ENCODE data around the gene GFRA1.

Gene GFRA1

DNA sequence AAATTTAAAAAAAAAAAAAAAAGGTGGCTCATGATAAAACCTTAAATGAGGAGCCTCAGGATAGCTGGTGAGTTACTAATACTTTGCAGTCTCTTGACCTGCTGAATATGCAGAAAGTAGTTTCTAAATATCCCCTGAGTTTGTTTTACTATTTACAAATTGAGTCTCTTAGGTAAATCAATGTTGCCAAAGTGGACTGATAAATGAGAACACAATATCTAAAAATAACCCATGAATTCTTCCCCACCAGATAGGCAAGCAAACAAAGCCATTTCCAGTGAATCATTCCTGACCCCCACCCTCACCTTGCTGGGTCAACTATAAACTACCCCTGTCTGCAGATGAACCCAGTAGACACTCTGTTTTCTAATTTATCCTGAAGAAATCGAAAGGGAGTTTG, 78.9 kb downstream of the GFRA1 start:
- no peaks in the 10 kb centered on the region for H3K27me3 ChIP-seq (ENCODE audit: control insufficient read depth, insufficient read depth, low read length)
- H3K36me3 ChIP-seq (ENCODE audit: control insufficient read depth, insufficient read depth, low read length) = no peaks in the 10 kb centered on the region
- no peak overlapping the region for H3K4me2 ChIP-seq (ENCODE audit: low read length)
- H3K27ac ChIP-seq = no peak overlapping the region
- TF ChIP-seq, protein P1, sequence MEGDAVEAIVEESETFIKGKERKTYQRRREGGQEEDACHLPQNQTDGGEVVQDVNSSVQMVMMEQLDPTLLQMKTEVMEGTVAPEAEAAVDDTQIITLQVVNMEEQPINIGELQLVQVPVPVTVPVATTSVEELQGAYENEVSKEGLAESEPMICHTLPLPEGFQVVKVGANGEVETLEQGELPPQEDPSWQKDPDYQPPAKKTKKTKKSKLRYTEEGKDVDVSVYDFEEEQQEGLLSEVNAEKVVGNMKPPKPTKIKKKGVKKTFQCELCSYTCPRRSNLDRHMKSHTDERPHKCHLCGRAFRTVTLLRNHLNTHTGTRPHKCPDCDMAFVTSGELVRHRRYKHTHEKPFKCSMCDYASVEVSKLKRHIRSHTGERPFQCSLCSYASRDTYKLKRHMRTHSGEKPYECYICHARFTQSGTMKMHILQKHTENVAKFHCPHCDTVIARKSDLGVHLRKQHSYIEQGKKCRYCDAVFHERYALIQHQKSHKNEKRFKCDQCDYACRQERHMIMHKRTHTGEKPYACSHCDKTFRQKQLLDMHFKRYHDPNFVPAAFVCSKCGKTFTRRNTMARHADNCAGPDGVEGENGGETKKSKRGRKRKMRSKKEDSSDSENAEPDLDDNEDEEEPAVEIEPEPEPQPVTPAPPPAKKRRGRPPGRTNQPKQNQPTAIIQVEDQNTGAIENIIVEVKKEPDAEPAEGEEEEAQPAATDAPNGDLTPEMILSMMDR (IDR thresholded peaks at IDR 0.05) = no peak
- no peak overlapping the region for H3K4me3 ChIP-seq (ENCODE audit: low read depth, low read length)
- no peak overlapping the region for H3K9ac ChIP-seq
- no peaks in the 10 kb centered on the region for H3K9me3 ChIP-seq (ENCODE audit: control insufficient read depth, low read length)
- H3K79me2 ChIP-seq = no peaks in the 10 kb centered on the region
- H3K4me1 ChIP-seq = no peaks in the 10 kb centered on the region
- H2AFZ ChIP-seq = no peak overlapping the region

DNA sequence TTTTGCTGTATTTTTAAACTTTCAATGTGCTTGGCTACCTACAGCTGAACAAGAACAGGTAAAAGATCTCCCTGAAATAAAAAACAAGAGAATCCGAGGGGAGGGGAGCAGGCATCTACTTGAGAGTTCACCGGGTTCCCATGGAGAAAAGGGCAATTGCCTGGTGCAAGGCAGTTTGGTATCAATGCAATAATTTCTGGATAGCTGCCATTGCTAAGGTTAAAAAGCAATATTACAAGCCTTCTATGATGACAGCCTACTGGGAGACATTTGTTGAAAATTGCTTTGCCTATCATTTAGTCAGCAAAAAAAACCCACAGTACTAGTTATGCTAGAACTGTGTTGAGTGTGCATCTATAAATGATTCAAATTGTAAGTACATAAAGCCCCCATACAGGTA, 82.1 kb downstream of the GFRA1 start:
- H3K4me3 ChIP-seq (ENCODE audit: low read depth, low read length) = no peak overlapping the region
- H3K27ac ChIP-seq = no peak overlapping the region
- TF ChIP-seq, protein P1 (IDR thresholded peaks at IDR 0.05) = no peak
- H3K9me3 ChIP-seq (ENCODE audit: control insufficient read depth, low read length) = no peaks in the 10 kb centered on the region
- H2AFZ ChIP-seq = no peak overlapping the region
- no peaks in the 10 kb centered on the region for H3K36me3 ChIP-seq (ENCODE audit: control insufficient read depth, insufficient read depth, low read length)
- H3K79me2 ChIP-seq = no peaks in the 10 kb centered on the region
- H3K4me2 ChIP-seq (ENCODE audit: low read length) = no peak overlapping the region
- no peak overlapping the region for H3K9ac ChIP-seq
- no peaks in the 10 kb centered on the region for H3K4me1 ChIP-seq
- no peaks in the 10 kb centered on the region for H3K27me3 ChIP-seq (ENCODE audit: control insufficient read depth, insufficient read depth, low read length)

DNA sequence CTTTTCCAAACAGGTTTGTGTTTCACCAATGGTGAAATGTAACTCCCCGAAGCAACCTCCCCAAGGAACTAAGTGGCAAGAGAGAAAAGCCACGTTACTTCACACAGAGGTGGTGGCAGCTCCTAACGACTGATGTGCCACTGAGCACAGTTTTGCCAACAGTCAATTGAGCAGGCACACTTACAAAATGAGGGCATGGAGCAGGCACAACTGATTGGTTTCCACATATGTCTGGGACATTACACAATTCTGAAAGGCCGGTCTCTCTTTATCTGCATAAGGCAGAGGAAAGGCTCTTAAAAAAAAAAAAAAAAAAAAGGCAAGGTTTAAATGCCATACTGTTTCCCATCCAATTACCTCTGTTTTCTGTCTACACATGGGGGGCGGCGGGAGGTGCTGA, 86.7 kb downstream of the GFRA1 start:
- no peak overlapping the region for H3K27ac ChIP-seq
- H3K4me2 ChIP-seq (ENCODE audit: low read length) = no peak overlapping the region
- TF ChIP-seq, protein P1 (IDR thresholded peaks at IDR 0.05) = no peak
- no peaks in the 10 kb centered on the region for H3K27me3 ChIP-seq (ENCODE audit: control insufficient read depth, insufficient read depth, low read length)
- H3K4me3 ChIP-seq (ENCODE audit: low read depth, low read length) = no peak overlapping the region
- H3K9ac ChIP-seq = no peak overlapping the region
- H3K36me3 ChIP-seq (ENCODE audit: control insufficient read depth, insufficient read depth, low read length) = no peaks in the 10 kb centered on the region
- H2AFZ ChIP-seq = no peak overlapping the region
- H3K9me3 ChIP-seq (ENCODE audit: control insufficient read depth, low read length) = no peaks in the 10 kb centered on the region
- no peaks in the 10 kb centered on the region for H3K4me1 ChIP-seq
- H3K79me2 ChIP-seq = no peaks in the 10 kb centered on the region

DNA sequence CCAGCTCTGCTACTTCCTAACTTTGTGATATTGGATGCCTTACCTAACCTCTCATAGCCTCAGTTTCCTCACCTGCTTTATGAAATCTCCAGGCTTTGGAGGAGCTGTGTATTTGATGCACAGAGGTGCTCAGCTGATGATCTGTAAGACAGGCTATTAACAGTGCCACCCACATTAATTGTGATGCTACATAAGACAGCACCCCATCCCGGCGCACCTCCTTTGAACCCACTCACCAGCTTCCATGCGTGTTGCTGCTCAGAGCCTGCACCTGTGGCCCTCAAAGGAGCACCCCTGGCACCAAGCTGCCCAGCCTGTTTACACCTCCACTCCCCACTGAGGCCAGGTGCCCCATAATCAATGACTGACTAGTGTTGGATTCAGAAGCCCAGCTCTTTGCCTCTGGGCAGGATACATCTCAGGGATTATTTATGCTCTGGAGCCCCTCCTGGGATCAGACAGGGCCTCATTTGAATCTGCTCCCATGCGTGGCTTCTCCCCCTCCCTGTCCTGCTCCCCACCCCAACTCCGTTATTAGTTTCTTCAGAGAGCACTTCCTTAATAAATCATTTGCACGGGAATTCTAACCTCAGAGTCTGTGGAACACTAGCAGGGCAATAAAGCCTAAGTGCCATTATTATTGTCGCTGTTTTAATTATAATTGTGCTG, 87.7 kb downstream of the GFRA1 start:
- no peaks in the 10 kb centered on the region for H3K4me1 ChIP-seq
- H3K27me3 ChIP-seq (ENCODE audit: control insufficient read depth, insufficient read depth, low read length) = no peaks in the 10 kb centered on the region
- no peak overlapping the region for H3K27ac ChIP-seq
- no peaks in the 10 kb centered on the region for H3K36me3 ChIP-seq (ENCODE audit: control insufficient read depth, insufficient read depth, low read length)
- H2AFZ ChIP-seq = no peak overlapping the region
- TF ChIP-seq, protein P1 (IDR thresholded peaks at IDR 0.05) = no peak
- H3K4me3 ChIP-seq (ENCODE audit: low read depth, low read length) = no peak overlapping the region
- no peak overlapping the region for H3K4me2 ChIP-seq (ENCODE audit: low read length)
- H3K9me3 ChIP-seq (ENCODE audit: control insufficient read depth, low read length) = no peaks in the 10 kb centered on the region
- no peak overlapping the region for H3K9ac ChIP-seq
- H3K79me2 ChIP-seq = no peaks in the 10 kb centered on the region

DNA sequence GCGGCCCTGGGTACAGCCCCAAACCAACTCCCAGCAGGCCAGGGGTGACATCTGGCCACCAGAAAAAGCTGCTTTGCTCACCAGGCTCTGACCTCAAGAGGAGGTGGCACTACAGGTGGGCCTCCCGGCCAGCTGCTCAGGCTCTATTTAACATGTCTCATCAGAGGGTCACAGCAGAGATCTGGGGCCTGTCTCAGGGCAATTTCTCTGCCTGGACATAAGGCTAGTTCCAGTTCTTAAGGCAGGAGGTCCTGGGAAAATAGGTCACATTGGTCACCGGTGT, 88.6 kb downstream of the GFRA1 start:
- Histone ChIP-seq H3K4me1 (no peaks in the 10 kb centered on the region), H3K9me3 (ENCODE audit: control insufficient read depth, low read length) (no peaks in the 10 kb centered on the region), H3K36me3 (ENCODE audit: control insufficient read depth, insufficient read depth, low read length) (no peaks in the 10 kb centered on the region), H2AFZ (no peak overlapping the region), H3K4me3 (ENCODE audit: low read depth, low read length) (no peak overlapping the region), H3K27ac (no peak overlapping the region), H3K79me2 (no peaks in the 10 kb centered on the region), H3K9ac (no peak overlapping the region), H3K4me2 (ENCODE audit: low read length) (no peak overlapping the region), H3K27me3 (ENCODE audit: control insufficient read depth, insufficient read depth, low read length) (no peaks in the 10 kb centered on the region)
- TF ChIP-seq, protein P1 (IDR thresholded peaks at IDR 0.05) = no peak
